Vagina (tissue), 2 donors: Measurements from ENCODE around the gene DPEP1. TPM values are rescaled to one million over a fixed set of nuclear protein-coding genes. Genes with fewer than 3 reads are reported as not detected.

Source experiments
- DNase-seq, 2 donors: peaks; one replicate each; pipeline ENCODE4 v3.0.0-alpha.2; 2017; ENCODE audit errors: extremely low spot score in 2 of 2
- H3K27ac ChIP-seq: fragments of 200-600 bp; sonication (generic); one replicate; pipeline ENCODE4 v1.5.1; 2019
- H3K27me3 ChIP-seq: fragments of 200-600 bp; sonication (generic); one replicate; pipeline ENCODE4 v1.5.1; 2019
- H3K36me3 ChIP-seq, 2 donors: fragments of 200-600 bp; sonication (generic); one replicate each; pipeline ENCODE4 v1.5.1; 2017 to 2019
- H3K4me1 ChIP-seq: fragments of 200-600 bp; sonication (generic); one replicate; pipeline ENCODE4 v1.5.1; 2019
- H3K4me3 ChIP-seq, 2 donors: fragments of 200-600 bp; sonication (generic); 1 replicate in 1 of 2; 2 replicates in 1 of 2; pipeline ENCODE4 v1.5.1; 2016 to 2019
- H3K9me3 ChIP-seq: fragments of 200-600 bp; sonication (generic); one replicate; pipeline ENCODE4 v1.5.1; 2019
- CTCF ChIP-seq, 3 experiments: fragments of 450-650 bp in 2 of 3; fragments of 200-600 bp in 1 of 3; sonication (generic) in 1 of 3; IDR thresholded peaks; one replicate each; pipeline ENCODE4 v1.5.1; 2017 to 2019; ENCODE audit warnings: antibody characterized with exemption in 3 of 3, mild to moderate bottlenecking in 2 of 3, moderate library complexity in 2 of 3
- POLR2A ChIP-seq, 2 donors: fragments of 450-650 bp; IDR thresholded peaks; one replicate each; pipeline ENCODE4 v1.6.1; 2017; ENCODE audit warnings: antibody characterized with exemption in 2 of 2, mild to moderate bottlenecking in 2 of 2, moderate library complexity in 2 of 2
- POLR2AphosphoS5 ChIP-seq, 2 donors: sonication (generic); formaldehyde crosslinking; IDR thresholded peaks; one replicate each; pipeline ENCODE4 v1.9.0; 2017; ENCODE audit warnings: antibody characterized with exemption in 2 of 2, mild to moderate bottlenecking in 2 of 2, low read depth in 1 of 2; ENCODE audit not compliant: insufficient read depth in 1 of 2
- intact Hi-C: fragments of 100-400 bp; cut with DNase I; formaldehyde crosslinking; loops from one replicate; pipeline ENCODE4 v1.15.1; 2023
- total RNA-seq: library from RNA; depleted of rRNA; stranded (reverse); fragments of >200 nt; gene quantifications from one replicate; pipeline ENCODE4 v1.2.3, GENCODE V29; 2016

DPEP1 gene
- total RNA-seq, 1 donor from 2014 or later, result not detected

- peaks cover 9% of the 10 kb centered on the region for H3K4me1 ChIP-seq
- intact Hi-C loops, result no loop called here
- H3K9me3 ChIP-seq, result no peaks in the 10 kb centered on the region
- H3K27me3 ChIP-seq, result no peaks in the 10 kb centered on the region
- no peaks in the 10 kb centered on the region for H3K36me3 ChIP-seq
- no peak for TF ChIP-seq POLR2AphosphoS5 (IDR thresholded peaks at IDR 0.05; ENCODE audit: insufficient read depth in 1 of 2, low read depth in 1 of 2)
- TF ChIP-seq POLR2A (IDR thresholded peaks at IDR 0.05), result no peak
- no peak for TF ChIP-seq CTCF (IDR thresholded peaks at IDR 0.05)
- DNase-seq, result no peak
- H3K4me3 ChIP-seq, result no peak overlapping the region
- no peak overlapping the region for H3K27ac ChIP-seq
Observed at GRCh38 chr16:89605186-89605970, 8.1 kb upstream of the DPEP1 start.

GRCh38 chr16:89606006-89606405 is 7.4 kb upstream of the DPEP1 start:
- H3K4me1 ChIP-seq, result peaks cover 9% of the 10 kb centered on the region
- intact Hi-C loops, result no loop called here
- no peak overlapping the region for H3K4me3 ChIP-seq
- no peak overlapping the region for H3K27ac ChIP-seq
- no peak for TF ChIP-seq CTCF (IDR thresholded peaks at IDR 0.05)
- TF ChIP-seq POLR2A (IDR thresholded peaks at IDR 0.05), result no peak
- TF ChIP-seq POLR2AphosphoS5 (IDR thresholded peaks at IDR 0.05; ENCODE audit: insufficient read depth in 1 of 2, low read depth in 1 of 2), result no peak
- H3K36me3 ChIP-seq, result no peaks in the 10 kb centered on the region
- H3K9me3 ChIP-seq, result no peaks in the 10 kb centered on the region
- no peak for DNase-seq
- no peaks in the 10 kb centered on the region for H3K27me3 ChIP-seq

- no peak for DNase-seq
- H3K4me1 ChIP-seq, result peaks cover 6% of the 10 kb centered on the region
- no peaks in the 10 kb centered on the region for H3K27me3 ChIP-seq
- H3K36me3 ChIP-seq, result no peaks in the 10 kb centered on the region
- no peaks in the 10 kb centered on the region for H3K9me3 ChIP-seq
- H3K27ac ChIP-seq, result no peak overlapping the region
- intact Hi-C loops, result no loop called here
- TF ChIP-seq POLR2AphosphoS5 (IDR thresholded peaks at IDR 0.05; ENCODE audit: insufficient read depth in 1 of 2, low read depth in 1 of 2) (no peak), POLR2A (IDR thresholded peaks at IDR 0.05) (no peak), CTCF (IDR thresholded peaks at IDR 0.05) (no peak)
- no peak overlapping the region for H3K4me3 ChIP-seq
Observed at GRCh38 chr16:89607453-89607852, 6.0 kb upstream of the DPEP1 start.

GRCh38 chr16:89607937-89608740 is 5.3 kb upstream of the DPEP1 start:
- Histone ChIP-seq H3K27me3 (no peaks in the 10 kb centered on the region), H3K4me3 (no peak overlapping the region), H3K4me1 (no peaks in the 10 kb centered on the region), H3K36me3 (no peaks in the 10 kb centered on the region), H3K9me3 (no peaks in the 10 kb centered on the region), H3K27ac (no peak overlapping the region)
- no peak for TF ChIP-seq POLR2AphosphoS5 (IDR thresholded peaks at IDR 0.05; ENCODE audit: insufficient read depth in 1 of 2, low read depth in 1 of 2)
- no peak for TF ChIP-seq POLR2A (IDR thresholded peaks at IDR 0.05)
- TF ChIP-seq CTCF (IDR thresholded peaks at IDR 0.05), result no peak
- intact Hi-C loops, result no loop called here
- no peak for DNase-seq

- Histone ChIP-seq H3K27me3 (no peaks in the 10 kb centered on the region), H3K4me1 (no peaks in the 10 kb centered on the region), H3K27ac (no peak overlapping the region), H3K36me3 (no peaks in the 10 kb centered on the region), H3K4me3 (no peak overlapping the region), H3K9me3 (no peaks in the 10 kb centered on the region)
- TF ChIP-seq POLR2A (IDR thresholded peaks at IDR 0.05) (no peak), CTCF (IDR thresholded peaks at IDR 0.05) (no peak), POLR2AphosphoS5 (IDR thresholded peaks at IDR 0.05; ENCODE audit: insufficient read depth in 1 of 2, low read depth in 1 of 2) (no peak)
- intact Hi-C loops, result no loop called here
- no peak for DNase-seq
Observed at GRCh38 chr16:89610108-89610453, 3.4 kb upstream of the DPEP1 start.
